ENCODE results near the gene THEMIS2. TPM values are rescaled to one million over a fixed set of nuclear protein-coding genes. Genes with fewer than 3 reads are reported as not detected.

Gene THEMIS2
- total RNA-seq, 4 donors from 2014 or later: 5.6 to 12.0 (median 7.9) TPM

- Histone ChIP-seq H3K9me3 (no peaks in the 10 kb centered on the region), H3K4me3 (peak overlapping the region; percentile 76), H3K36me3 (no peaks in the 10 kb centered on the region), H3K27ac (peak overlapping the region; percentile 71), H3K4me1 (peaks cover 26% of the 10 kb centered on the region), H3K27me3 (no peaks in the 10 kb centered on the region)
- no peak for DNase-seq (ENCODE audit: low spot score in 2 of 2)
- no peak for TF ChIP-seq CTCF (IDR thresholded peaks at IDR 0.05)
- TF ChIP-seq POLR2A (IDR thresholded peaks at IDR 0.05): no peak
- no peak for TF ChIP-seq POLR2AphosphoS5 (IDR thresholded peaks at IDR 0.05)
- TF ChIP-seq EP300 (IDR thresholded peaks at IDR 0.05): no peak
- WGBS: 22% methylated on average over 35 of the region's 38 CpGs
Measured at GRCh38 chr1:27872802-27873551, 633 bp downstream of the THEMIS2 start.

GRCh38 chr1:27873671-27874384, 1.5 kb downstream of the THEMIS2 start:
- no peaks in the 10 kb centered on the region for H3K27me3 ChIP-seq
- TF ChIP-seq POLR2A (IDR thresholded peaks at IDR 0.05) (peak in 1 of 2 donors; percentile 2), EP300 (IDR thresholded peaks at IDR 0.05) (no peak)
- H3K36me3 ChIP-seq: no peaks in the 10 kb centered on the region
- peak overlapping the region; percentile 76 for H3K4me3 ChIP-seq
- DNase-seq (ENCODE audit: low spot score in 2 of 2): no peak
- H3K27ac ChIP-seq: no peak overlapping the region
- no peaks in the 10 kb centered on the region for H3K9me3 ChIP-seq
- H3K4me1 ChIP-seq: peaks cover 20% of the 10 kb centered on the region
- 85% methylated on average over 14 of the region's 16 CpGs for WGBS

GRCh38 chr1:27876341-27877114, 4.2 kb downstream of the THEMIS2 start:
- no peak for DNase-seq (ENCODE audit: low spot score in 2 of 2)
- TF ChIP-seq POLR2AphosphoS5 (IDR thresholded peaks at IDR 0.05): no peak
- TF ChIP-seq POLR2A (IDR thresholded peaks at IDR 0.05): no peak
- TF ChIP-seq EP300 (IDR thresholded peaks at IDR 0.05): no peak
- TF ChIP-seq CTCF (IDR thresholded peaks at IDR 0.05): no peak
- Histone ChIP-seq H3K36me3 (no peaks in the 10 kb centered on the region), H3K9me3 (no peaks in the 10 kb centered on the region), H3K27ac (no peak overlapping the region), H3K4me3 (no peak overlapping the region), H3K4me1 (peaks cover 15% of the 10 kb centered on the region), H3K27me3 (no peaks in the 10 kb centered on the region)
- 88% methylated on average over 8 of the region's 18 CpGs for WGBS

GRCh38 chr1:27877115-27877416, 4.7 kb downstream of the THEMIS2 start:
- DNase-seq (ENCODE audit: low spot score in 2 of 2): no peak
- TF ChIP-seq EP300 (IDR thresholded peaks at IDR 0.05): no peak
- no peak for TF ChIP-seq POLR2AphosphoS5 (IDR thresholded peaks at IDR 0.05)
- TF ChIP-seq POLR2A (IDR thresholded peaks at IDR 0.05): no peak
- TF ChIP-seq CTCF (IDR thresholded peaks at IDR 0.05): no peak
- Histone ChIP-seq H3K27ac (no peak overlapping the region), H3K27me3 (no peaks in the 10 kb centered on the region), H3K4me3 (no peak overlapping the region), H3K4me1 (peaks cover 14% of the 10 kb centered on the region), H3K36me3 (peaks cover 3% of the 10 kb centered on the region), H3K9me3 (no peaks in the 10 kb centered on the region)
- 97% methylated on average over 2 of the region's 2 CpGs for WGBS

GRCh38 chr1:27878039-27878438, 5.7 kb downstream of the THEMIS2 start:
- Histone ChIP-seq H3K9me3 (no peaks in the 10 kb centered on the region), H3K4me1 (peaks cover 4% of the 10 kb centered on the region), H3K36me3 (peaks cover 11% of the 10 kb centered on the region), H3K4me3 (no peak overlapping the region), H3K27ac (no peak overlapping the region), H3K27me3 (no peaks in the 10 kb centered on the region)
- no peak for TF ChIP-seq EP300 (IDR thresholded peaks at IDR 0.05)
- no peak for TF ChIP-seq CTCF (IDR thresholded peaks at IDR 0.05)
- TF ChIP-seq POLR2A (IDR thresholded peaks at IDR 0.05): no peak
- no peak for TF ChIP-seq POLR2AphosphoS5 (IDR thresholded peaks at IDR 0.05)
- DNase-seq (ENCODE audit: low spot score in 2 of 2): no peak
- WGBS: 77% methylated on average over 4 of the region's 4 CpGs

Measured in suprapubic skin (tissue), 4 donors.